Fibroblast of skin of back (primary cell): ENCODE results near the gene PCP4L1. TPM values are rescaled to one million over a fixed set of nuclear protein-coding genes. Genes with fewer than 3 reads are reported as not detected.
"Not testable (repeated sequence)": the region's sequence is repeated elsewhere in the genome, so short reads cannot be mapped to it uniquely, and the experiment has no call there.

ENCODE experiments used
- DNase-seq: peaks from one replicate; pipeline ENCODE4 v3.0.0-alpha.2; 2013
- polyA plus RNA-seq, 2 experiments: library from polyadenylated mRNA; unstranded; fragments of 120-200 nt; gene quantifications; one replicate each; pipeline ENCODE4 v1.2.1, GENCODE V29; 2013; ENCODE audit not compliant: insufficient read length in 2 of 2

Gene PCP4L1
- 0.11 TPM for polyA plus RNA-seq (2013, experiment 1 of 2; ENCODE audit: insufficient read length)
- polyA plus RNA-seq (2013, experiment 2 of 2; ENCODE audit: insufficient read length), result 0.14 TPM

DNA sequence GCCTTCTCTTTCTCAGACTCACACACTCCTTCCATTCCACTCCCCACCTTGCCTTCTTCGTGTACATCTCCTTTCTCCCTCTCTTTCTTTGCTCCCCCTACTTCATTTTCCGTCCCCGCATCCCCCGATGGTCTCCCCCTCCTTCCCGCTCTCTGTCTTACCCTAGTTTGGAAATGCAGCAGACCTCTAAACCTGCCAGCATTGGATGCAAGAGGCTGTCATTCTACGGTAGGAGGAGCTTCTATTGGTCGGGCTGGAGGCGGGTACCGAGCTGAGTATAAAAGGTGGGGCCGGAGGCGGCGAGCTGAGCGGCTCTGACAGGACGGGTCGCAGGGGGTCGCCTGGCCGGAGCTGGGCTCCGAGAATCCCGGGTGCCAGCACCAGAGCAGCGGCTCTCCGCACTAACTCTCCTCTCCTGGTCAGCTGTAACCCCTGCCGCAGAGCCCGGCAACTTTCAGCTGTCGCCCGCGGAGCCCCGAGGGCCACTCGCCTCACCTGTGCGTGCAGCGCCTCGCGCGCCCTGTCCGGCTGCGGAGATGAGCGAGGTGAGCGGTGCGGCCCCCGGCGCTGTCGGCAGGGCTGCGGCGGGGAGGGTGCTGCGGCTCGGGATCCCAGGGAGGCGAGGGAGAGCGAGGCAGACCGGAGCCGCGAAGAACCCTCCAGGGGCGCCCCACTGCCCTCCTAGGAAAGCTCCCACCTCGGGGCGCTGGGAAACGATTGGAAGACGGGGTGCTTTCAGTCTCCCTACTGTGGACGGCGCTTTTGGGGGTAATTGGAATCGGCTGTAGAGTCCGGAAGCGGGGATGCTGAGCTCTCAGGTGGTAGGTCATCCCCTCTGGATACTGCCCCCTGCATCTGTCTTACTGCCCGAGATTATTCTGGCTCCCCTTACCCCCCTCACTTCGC is at the start of gene PCP4L1:
TSS of gene PCP4L1 (plus strand) at position 307 of the 906 bp plus-strand sequence. CDS start at position 537, 230 bp downstream.
- DNase-seq, result peak; percentile 65

DNA sequence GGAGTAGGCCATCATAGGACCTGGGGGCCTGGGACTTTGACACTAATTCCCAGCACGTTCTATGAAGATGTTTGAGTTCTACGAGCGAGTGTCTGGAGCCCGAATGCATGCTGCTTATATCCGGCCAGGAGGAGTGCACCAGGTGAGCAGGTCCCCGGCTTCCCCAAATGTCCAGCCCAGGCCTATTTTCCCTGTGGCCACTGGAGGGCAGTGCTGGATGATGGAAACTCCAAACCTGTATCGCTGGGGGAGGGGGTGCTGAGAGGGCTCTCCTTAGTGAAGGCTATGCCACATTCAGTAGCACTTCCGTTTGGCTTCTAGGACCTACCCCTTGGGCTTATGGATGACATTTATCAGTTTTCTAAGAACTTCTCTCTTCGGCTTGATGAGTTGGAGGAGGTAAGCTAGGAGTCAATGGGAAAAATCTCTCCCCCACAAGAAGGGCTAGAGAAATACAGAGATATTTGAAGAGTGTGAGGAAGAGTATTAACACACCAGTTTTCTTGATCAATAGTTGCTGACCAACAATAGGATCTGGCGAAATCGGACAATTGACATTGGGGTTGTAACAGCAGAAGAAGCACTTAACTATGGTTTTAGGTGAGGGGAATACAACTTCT is 48.6 kb upstream of the PCP4L1 start:
- peak; percentile 72 for DNase-seq

DNA sequence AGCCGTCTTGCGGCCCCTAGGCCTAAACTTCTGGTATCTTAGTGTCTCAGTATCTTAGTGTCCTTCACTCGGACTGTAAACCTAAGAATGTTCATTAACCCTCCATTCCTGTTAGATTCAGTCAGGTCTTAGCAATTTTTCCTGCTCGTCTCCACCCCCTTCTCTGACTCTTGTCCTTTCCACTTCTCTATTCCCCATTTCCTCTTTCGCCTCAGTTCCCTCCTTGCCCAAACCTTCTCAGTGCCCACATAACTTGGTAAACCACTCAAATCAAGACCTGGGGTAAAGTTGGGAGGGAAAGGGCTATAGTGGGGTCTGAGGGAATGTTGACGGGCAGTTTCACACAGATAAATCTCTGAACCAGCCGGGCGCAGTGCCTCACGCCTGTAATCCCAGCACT is 44.2 kb upstream of the PCP4L1 start:
- DNase-seq, result no peak

DNA sequence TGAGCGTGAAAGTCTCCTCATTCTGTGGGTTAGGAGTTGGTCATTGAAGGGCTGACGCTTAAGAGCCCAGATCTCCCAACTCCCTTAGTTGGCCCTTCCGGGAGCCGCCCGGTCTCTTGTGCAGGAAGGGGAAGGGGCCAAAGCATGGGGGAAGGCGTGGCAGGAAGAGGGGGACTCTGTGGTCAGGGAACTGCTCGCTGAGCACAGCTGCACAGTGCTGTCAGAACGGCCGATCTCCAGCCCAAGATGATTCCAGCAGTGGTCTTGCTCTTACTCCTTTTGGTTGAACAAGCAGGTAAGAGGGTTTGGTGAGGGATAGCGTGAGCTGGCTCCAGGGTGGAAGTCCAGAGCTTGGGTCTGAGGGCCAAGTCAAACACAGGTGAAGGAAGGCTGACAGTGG is 43.5 kb upstream of the PCP4L1 start, which contains the start of gene FCER1G:
TSS of gene FCER1G (plus strand) at position 220 of the 400 bp plus-strand sequence. CDS start at position 247, 27 bp downstream.
- DNase-seq, result no peak

DNA sequence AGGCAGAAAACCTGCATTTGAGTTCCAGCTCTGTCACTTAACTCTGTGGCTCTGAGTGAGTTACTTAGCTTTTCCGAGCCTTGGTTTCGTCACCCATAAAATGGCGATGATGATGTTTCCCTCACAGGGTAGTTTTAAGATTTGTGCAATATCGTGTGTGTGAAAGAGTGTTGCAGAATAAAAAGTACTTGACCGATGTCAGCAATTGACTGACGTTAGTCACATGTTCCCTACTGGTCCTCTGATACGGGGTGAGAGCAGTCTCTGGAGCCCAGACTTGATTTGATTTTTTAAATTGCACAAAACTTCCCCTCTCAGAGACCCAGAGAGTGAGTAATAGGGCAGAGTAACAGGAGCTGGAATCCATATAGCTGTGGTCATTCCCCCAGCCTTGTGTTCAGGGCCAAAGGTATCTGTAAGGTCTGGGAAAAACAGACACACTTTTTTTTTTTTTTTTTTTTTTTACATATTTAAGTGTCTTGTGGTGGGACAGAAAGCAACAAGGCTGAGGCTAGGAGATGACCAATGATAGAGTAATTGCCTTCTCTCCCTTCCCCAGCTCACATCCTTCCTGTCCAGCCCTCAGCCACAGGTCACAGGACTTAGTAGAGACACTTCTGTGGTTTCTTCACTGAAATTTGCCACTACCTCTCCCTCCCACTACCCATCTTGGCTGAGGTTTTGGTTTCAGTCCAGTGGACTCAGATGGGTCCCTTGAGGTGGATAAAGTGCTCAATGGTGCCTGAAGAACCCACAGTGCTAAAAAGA is 41.4 kb upstream of the PCP4L1 start:
- peak; percentile 33 for DNase-seq

DNA sequence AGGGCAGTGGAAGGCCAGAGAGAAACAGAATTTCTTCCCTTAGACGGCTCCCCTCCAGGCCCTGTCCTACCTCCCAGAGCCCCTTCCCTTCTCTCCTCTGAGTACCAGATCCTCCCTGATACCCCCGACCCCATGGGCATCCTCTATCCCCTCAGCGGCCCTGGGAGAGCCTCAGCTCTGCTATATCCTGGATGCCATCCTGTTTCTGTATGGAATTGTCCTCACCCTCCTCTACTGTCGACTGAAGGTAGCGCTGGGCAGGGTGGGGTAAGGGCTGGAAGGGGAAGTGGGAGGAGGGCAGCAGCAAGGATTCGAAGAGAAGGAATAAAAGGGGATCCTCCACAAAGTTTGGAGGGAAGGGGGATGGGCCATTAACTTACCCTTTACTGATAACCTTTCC is 40.7 kb upstream of the PCP4L1 start:
- DNase-seq, result no peak

DNA sequence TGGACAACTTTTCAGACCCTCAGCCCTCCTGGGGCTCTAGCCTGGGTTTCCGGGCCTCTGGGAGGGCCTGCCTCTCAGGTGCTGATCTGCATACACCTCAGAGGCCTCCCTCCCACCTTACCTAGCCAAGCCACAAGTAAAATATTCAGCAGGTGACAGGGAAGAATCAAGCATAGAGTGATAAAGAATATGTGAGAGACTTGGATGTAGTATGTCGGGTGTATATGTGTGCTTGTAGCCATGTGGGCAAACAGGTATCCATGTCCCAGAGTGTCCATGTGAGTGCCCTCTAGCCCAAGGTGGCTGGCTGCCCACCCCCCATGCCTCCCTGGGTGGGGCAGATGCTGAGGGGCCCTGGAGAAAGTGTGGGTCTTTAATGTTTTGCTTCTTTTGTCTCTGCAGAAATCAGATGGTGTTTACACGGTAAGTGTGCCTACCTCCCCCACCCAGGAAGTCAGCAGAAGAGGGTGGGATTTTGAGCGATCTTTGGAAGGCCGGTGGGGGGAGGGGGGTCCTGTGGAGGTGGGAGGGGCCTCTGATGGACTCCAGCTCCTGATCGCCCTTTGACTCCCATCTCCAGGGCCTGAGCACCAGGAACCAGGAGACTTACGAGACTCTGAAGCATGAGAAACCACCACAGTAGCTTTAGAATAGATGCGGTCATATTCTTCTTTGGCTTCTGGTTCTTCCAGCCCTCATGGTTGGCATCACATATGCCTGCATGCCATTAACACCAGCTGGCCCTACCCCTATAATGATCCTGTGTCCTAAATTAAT is 40.1 kb upstream of the PCP4L1 start:
- DNase-seq, result no peak

DNA sequence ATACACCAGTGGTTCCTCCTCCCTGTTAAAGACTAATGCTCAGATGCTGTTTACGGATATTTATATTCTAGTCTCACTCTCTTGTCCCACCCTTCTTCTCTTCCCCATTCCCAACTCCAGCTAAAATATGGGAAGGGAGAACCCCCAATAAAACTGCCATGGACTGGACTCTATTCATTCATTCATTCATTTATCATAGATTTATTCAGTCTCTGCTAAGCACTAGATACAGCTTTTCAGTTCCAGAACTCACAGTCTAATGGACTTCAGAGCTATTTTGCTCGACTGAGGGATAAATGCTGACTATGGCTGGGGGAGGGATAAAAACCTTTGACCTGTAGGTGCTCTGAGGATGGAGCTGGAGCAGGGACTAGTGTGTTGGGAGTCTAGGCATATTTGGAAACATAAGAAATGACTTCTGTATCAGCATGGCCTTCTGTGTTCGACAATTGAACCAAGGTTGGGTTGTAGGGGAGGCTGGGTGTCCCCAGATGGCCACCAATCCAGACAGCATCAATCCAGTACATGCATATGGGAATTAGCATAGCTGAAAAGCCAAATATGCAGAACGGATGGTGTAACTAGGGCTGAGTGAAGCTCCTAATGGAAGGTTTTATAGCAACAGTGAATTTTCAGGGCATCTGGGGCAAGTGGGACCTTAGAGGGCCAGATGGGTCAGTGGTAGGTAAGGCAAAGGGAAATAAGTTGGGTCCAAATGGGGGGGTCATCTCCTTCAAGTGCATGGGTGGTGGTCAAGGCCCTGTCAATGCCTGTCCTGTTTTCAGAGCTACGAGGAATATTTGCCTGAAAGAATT is 39.3 kb upstream of the PCP4L1 start:
- no peak for DNase-seq

DNA sequence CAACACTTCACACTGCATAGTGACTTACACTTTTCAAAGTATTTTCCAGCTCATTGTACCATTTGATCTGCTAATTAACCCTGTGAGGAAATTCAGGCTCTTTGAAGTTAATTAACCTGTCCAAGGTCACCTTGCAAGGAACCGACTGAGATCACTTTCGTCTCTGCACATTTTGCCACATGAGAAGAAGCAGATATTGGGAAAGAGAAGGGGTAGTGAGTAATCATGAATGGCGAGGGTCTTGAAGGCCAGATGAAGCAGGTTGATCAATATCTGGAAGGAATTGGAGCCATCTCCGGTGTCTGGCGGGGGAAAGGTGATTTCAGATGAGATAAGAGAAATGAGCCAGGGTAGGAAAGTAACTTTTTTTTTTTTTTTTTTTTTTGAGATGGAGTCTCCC is 38.5 kb upstream of the PCP4L1 start:
- DNase-seq, result no peak

DNA sequence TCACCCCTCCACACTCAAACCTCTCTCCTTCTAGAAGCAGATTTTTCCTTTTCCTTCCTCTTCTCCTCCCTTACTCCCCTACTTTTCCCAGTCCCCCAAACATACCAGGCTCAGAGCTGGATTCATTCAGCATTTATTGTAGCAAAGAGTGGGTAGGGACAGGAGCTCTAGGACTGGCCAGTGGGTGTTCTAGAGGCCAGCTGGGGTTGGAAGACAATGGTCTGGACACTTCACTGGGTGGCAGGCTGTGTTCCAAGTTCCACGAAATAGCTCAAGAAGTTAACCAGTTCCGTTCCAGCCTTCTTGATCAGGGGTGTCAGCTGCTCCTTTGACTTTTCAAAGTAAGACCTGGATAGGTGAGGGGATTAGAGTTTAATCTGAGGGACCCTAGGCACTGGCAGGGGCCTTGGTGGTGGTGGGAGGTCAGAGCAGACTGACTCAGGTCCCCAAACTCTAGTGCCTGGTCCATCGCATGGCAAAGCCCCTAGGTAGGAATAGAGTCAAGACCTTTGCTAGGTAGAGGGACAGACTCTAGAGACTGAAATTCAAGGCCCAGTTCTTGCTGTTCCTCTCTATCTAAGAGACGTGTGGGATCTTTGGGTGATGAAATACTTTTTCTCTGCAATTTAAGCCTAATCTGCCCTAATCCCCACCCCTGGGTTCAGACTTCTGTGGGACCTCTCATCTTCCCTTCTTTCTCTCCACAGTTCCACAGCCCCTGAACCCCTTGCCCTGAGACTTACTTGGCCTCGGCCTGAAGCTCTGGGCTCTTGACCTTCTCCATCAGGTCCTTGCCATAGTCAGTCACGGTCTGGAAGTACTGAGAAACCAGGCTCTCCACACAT is 36.1 kb upstream of the PCP4L1 start:
- no peak for DNase-seq

DNA sequence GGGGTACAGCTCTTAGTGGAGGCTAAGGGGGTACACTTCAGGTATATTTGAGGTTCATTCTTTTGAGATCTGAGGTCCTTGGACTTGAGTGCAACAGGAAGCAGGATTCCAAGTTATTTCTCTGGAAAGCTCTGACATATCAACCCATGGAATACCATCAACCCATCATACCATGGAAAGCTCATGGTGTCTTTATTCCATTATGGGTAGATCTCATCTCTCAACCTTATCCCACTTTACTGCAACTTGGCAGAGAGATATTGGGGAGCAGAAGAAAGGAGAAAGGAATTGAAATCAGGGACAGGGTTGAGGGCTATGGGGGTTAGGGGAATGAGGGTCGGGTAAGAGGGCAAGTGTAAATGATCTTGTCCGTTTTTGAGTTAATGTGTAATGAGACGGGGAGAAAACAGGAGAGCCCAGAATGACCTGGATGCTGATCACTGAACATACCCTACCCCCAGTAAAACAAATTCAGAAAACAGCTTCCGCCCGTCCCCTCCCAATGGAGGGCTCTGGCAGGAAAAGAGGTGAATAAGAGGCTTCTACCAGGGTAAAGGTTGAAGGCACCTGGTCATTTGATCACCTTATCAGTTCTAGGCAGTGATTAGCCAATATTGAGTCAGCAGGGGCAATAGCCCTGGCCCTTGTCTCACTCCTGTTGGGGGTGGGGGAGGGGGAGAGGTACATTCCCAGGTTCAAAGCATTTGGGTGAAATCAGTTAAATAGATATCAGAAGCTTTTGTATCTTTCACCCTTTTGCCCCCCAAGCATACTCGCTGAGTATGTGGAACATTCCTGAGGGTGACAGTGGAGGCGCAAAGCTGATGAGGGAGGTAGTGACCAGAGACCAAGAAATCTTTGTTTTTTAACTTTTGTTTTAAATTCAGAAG is 34.5 kb upstream of the PCP4L1 start:
- no peak for DNase-seq

DNA sequence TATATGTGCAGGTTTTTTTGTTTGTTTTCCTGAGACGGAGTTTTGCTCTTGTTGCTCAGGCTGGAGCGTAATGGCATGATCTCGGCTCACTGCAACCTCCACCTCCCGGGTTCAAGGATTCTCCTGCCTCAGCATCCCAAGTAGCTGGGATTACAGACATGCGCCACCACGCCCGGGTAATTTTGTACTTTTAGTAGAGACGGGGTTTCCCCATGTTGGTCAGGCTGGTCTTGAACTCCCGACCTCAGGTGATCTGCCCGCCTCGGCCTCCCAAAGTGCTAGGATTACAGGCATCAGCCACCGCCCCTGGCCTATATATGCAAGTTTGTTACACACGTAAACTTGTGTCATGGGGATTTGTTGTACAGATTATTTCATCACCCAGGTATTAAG is 33.9 kb upstream of the PCP4L1 start:
- not testable (repeated sequence) for DNase-seq

DNA sequence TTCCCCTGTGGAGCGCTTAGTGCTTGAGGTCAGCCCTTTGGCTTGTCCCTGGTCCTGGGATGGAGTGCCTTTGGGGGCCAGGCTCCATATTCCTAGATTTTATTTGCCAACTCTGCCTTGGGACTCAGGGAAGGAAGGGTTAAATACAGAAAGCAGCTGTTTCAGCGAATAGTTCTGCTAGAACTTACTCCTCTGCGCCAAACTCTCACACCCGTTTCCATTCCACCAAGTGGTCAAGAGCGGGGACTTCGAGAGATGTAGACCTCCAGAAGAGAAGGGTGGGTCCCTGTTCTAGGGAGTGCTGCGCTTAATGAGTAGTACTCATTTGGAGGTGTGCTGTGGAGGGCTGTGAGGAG is 33.4 kb upstream of the PCP4L1 start:
- no peak for DNase-seq

DNA sequence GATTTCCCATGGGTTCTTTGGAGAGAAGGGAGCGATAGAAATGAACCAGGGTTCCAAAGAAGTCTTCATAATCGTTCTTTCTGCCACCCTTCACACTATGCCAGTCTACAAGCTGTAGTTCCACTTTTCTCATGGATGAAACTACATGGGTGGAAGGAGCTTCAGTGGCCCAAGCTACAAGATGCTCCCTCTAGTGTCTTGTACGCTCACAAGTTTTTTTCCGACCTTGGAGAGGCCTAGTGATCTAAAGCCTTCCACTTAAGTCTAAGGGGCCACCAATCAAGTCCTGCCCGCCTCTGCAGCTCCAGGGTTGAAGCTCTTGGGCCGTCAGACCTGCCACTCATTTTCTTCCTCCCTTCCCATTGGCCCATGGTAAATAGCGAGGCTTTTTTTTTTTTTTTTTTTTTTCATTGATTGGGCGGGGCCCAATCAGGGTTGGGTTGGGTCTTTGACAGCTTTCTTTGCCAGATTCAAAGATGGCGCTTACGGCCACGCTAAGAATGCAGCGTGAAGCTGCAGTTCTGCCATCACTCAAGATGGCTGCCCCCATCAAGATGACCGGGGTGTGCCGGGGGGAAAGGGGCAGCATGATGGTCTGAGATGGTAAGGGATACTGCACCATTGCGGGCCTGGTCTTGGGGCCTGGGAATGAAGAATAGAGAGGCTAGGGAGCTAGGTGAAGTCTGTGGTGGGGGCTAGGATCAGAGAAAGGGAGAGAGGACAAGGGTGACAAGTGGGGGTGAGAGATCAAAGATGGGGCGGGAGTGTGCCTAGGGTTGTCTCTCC is 32.8 kb upstream of the PCP4L1 start, which contains the start of gene TOMM40L:
TSS of gene TOMM40L (plus strand) at position 527 of the 786 bp plus-strand sequence. CDS start 430 bp downstream, outside the sequence.
- DNase-seq, result peak; percentile 100

DNA sequence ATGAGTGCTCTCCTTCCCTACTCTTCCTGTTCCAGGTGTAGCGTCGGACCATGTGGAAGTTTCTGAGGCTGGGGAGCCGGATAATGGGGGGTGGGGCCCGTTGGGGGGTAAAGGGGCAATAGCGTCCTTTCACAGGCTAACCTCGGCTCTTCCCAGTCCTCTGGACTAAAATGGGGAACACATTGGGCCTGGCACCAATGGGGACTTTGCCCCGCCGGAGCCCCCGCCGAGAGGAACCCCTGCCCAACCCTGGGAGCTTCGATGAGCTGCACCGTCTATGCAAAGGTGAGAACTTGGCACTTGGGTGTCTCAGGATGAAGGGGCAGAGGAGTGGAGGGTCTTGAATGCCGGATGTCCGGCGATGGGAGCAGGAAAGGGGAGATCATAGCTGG is 32.2 kb upstream of the PCP4L1 start:
- no peak for DNase-seq

DNA sequence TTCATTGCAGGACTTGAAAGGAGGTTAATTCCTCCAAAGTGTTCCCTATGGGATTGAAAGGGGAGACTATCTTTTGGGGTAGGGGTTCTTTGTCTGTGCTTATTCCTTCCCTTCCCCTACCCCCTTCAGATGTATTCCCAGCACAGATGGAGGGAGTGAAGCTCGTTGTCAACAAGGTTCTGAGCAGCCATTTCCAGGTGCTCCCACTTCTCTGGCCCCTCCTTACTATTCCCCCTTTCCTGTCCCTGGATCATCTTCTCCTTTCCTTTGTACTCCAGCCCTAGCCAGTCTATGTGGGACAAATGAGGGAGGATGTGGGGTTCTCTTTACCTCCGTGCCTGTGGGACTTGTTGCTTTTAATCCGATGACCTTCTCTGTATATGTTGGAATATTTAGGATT is 31.8 kb upstream of the PCP4L1 start:
- no peak for DNase-seq

DNA sequence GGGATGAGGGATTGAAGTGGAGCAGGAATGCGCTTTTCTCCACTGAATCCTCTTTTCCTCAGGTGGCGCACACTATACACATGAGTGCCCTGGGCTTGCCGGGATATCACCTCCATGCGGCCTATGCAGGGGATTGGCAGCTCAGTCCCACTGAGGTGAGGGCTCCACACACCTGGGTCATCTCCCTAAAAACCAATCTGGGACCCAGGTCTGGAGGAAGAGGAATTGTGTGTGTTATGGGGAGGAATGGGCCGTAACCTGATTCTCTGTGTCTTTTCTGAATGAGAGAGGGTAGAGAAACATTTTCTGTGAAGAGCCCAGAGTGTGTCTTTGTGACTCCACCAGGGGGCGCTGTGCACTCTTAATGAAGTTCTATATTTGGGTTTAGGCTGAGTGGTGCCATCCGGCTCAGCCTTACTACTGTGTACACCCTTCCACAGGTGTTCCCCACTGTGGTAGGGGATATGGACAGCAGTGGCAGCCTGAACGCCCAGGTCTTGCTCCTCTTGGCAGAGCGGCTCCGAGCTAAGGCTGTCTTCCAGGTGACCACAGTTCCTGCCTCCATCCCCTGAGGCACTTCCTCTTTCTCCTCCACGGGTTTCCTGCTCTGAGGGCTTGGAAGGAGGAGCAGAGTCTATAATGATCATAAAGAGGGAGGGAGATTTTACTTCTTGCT is 31.2 kb upstream of the PCP4L1 start:
- DNase-seq, result peak; percentile 65

DNA sequence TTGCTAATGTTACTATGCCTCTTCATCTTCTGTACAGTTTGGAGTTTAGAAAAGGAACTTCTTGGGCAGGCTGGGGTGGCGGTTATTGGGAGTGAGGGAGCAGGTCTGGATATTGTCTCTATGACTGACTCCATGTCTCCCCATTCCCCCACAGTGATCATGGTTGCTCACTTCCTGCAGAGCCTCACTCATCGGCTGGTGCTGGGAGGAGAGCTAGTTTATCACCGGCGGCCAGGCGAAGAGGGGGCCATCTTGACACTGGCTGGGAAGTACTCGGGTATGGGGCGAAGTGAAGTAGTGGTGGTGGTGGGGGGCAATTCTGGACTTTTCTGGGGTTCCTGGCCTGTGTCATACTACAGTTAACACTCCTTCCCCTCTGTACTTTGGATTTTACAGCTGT is 30.5 kb upstream of the PCP4L1 start:
- DNase-seq, result no peak
